Liver (tissue), 3 donors: ENCODE measurements around the gene GPD1.

Experiments used
- ATF3 ChIP-seq: IDR thresholded peaks from 2 replicates; pipeline ENCODE4 v1.6.1; 2016; ENCODE audit warnings: antibody characterized with exemption
- CTCF ChIP-seq: fragments of 150-350 bp; IDR thresholded peaks from 2 replicates; pipeline ENCODE4 v1.5.1; 2017; ENCODE audit warnings: improper control_type of control experiment, low read depth, low read length; ENCODE audit not compliant: missing input control
- HNF4A ChIP-seq, 2 donors: conservative IDR thresholded peaks; 2 replicates each; pipeline ENCODE4 v1.6.1; 2016; ENCODE audit warnings: antibody characterized with exemption in 2 of 2, mild to moderate bottlenecking in 2 of 2
- JUND ChIP-seq, 2 donors: IDR thresholded peaks; 2 replicates each; pipeline ENCODE4 v1.6.1; 2016; ENCODE audit warnings: antibody characterized with exemption in 2 of 2
- MAX ChIP-seq: IDR thresholded peaks from 2 replicates; pipeline ENCODE4 v1.6.1; 2016; ENCODE audit warnings: antibody characterized with exemption
- RAD21 ChIP-seq, 2 donors: IDR thresholded peaks; 2 replicates each; pipeline ENCODE4 v1.6.1; 2016; ENCODE audit warnings: antibody characterized with exemption in 2 of 2, mild to moderate bottlenecking in 2 of 2
- RXRA ChIP-seq, 2 donors: IDR thresholded peaks; 2 replicates each; pipeline ENCODE4 v1.6.1; 2017 to 2018; ENCODE audit warnings: antibody characterized with exemption in 2 of 2, mild to moderate bottlenecking in 1 of 2
- TAF1 ChIP-seq: conservative IDR thresholded peaks from 2 replicates; pipeline ENCODE4 v1.6.1; 2016; ENCODE audit warnings: antibody characterized with exemption, mild to moderate bottlenecking
- ZBTB33 ChIP-seq: IDR thresholded peaks from 2 replicates; pipeline ENCODE4 v1.6.1; 2016; ENCODE audit warnings: antibody characterized with exemption
- donor health status: healthy.
- donor health status: healthy.

GRCh38 chr12:50075808-50076170 is 28.0 kb upstream of the GPD1 start:
- TF ChIP-seq MAX (no peak), HNF4A (conservative IDR thresholded peaks at IDR 0.05) (no peak), CTCF (no peak), RAD21 (IDR thresholded peaks at IDR 0.05) (no peak), RXRA (IDR thresholded peaks at IDR 0.05) (no peak), ZBTB33 (no peak), TAF1 (no peak), ATF3 (no peak), JUND (IDR thresholded peaks at IDR 0.05) (no peak)
